Stimulated activated CD4-positive, alpha-beta T cell treated with anti-CD3 and anti-CD28 coated beads, Interleukin-12 subunit alpha, Interleukin-12 subunit beta, amount 100 ng/mL, for 24 hours (primary cell): ENCODE results near the gene SNX3.
"Not testable (repeated sequence)": the region's sequence is repeated elsewhere in the genome, so short reads cannot be mapped to it uniquely, and the experiment has no call there.

Experiments
- DNase-seq, 2 experiments: peaks; one replicate each; pipeline ENCODE4 v3.0.0-alpha.2; 2020; ENCODE audit warnings: low read depth in 2 of 2

Gene SNX3

DNA sequence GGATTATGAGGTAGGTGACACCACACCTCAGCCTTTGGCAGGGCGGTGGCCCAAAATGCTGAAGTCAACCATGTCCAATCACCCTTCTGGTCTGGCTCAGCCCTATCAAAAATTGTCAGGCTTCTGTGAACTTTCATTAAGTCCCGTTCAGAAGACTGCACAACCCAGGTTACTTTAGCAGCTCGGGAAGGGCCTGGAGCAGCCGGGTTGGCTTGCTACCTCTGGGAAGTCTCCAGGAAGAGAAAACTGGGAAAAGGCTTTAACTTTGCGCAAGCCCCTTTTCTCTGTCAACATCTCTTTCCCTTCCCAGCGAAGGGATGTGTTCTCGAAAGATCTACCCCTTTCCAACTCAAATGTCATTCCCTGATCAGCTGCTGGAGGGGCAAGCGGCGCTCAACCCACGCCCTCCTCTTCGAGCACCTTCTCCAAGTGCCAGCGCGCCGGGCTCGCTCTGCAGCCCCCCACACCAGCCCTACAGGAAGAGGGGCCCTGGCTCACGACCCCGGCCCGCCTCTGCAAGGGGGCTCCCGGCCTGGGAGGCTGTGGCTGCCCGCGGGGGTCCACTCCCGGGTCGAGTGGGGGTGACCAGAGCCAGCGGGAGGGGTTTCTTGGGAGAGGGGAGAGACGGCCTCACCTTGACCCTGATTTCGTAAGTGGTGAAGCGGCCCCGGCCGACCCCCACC lies 573 bp downstream of the SNX3 start:
- DNase-seq = no peak

DNA sequence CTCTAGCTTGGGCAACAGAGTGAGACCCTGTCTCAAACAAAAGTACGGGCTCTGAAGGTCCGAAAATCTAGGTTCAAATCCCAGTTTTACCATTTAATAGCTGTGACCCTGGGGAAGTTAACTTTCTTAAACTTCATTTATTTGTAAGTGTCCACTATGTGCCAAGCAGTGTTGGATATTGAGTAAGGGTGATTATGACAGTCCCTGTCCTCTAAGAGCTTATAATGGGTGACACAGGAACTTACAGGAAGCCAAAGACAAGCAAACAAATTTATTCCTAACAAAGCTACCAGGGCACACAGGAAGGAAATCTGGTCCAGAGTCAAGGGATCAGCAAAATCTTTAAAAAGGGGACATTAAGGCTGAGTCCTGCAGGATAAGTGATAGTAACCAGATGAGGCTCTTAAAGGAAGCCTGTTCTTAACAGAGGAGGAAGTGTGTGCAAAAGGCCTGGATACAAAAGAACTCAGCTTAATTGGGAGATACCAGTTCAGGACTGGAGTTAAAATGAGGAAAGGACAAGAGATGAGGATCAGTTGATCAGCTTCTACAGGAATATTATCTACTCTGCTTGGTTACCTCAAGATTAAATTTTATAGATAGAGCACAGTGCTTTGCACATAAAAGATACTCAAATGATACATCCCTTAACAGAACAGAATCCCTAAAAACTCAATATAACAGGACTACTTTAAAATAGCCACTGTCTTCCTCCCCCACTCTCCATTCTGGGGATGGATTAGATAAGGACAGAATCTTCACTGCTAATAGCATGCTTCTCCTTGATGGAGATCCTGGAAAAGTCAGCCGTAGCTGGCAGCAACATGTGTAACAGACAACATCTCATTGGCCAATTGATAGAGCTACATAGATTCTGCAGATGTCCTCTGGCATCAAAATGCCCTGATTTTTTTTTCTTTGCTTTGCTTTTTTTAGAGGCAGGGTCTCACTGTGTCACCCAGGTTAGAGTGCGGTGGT lies 6.1 kb downstream of the SNX3 start:
- no peak for DNase-seq

DNA sequence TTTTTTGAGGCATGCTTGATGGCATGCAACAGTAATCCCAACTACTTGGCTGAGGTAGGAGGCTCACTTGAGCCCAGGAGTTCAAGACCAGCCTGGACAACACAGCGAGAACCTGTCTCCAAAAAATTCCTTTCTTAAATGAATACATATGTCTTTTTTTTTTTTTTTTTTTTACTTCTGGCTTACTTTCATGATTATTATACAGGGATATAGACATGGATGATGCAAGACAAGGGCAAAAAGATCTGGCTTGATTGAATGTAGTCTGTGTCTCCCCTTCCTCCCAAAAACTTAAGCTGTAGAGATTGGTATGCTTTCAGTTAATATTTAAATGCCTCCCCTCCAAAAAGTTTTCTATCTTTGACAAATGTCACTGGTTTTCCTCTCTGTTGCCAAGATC lies 7.6 kb downstream of the SNX3 start:
- no peak for DNase-seq

DNA sequence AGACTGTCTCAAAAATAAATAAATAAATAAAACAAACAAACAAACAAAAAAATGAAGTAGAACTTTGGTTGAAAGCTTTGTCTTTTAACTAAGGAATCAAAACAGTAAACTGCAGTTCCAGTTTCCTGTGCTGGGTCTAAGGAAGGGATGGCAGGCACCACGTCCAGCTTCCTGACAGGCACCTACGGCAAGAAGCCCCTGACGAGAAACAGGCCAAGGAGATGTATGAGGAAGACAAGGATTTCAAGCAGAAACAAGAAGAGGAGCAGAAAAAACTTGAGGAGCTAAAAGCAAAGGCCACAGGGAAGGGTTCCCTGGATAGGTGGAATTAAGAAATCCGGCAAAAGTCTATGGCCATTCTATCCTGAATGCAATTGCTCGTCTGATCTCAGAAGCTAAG lies 8.8 kb downstream of the SNX3 start:
- DNase-seq = no peak

DNA sequence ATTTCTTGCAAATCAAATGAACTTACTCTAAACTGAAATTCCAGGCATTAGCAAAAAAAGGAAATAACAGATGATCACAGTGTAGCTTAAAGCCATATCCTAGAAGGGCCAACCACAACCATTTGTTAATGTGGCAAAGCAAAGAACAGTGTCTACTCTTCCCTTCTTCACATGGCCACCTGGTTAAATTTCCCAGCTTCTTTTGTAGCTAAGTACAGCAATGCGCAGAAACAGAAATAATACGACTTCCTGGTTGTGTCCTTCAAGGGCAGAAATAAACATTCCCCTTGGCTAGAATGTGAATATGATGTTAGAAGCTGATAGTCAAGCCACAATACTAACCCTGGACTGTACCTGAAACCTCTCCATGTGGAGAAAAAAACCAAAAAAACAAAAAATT lies 9.6 kb downstream of the SNX3 start:
- no peak for DNase-seq

DNA sequence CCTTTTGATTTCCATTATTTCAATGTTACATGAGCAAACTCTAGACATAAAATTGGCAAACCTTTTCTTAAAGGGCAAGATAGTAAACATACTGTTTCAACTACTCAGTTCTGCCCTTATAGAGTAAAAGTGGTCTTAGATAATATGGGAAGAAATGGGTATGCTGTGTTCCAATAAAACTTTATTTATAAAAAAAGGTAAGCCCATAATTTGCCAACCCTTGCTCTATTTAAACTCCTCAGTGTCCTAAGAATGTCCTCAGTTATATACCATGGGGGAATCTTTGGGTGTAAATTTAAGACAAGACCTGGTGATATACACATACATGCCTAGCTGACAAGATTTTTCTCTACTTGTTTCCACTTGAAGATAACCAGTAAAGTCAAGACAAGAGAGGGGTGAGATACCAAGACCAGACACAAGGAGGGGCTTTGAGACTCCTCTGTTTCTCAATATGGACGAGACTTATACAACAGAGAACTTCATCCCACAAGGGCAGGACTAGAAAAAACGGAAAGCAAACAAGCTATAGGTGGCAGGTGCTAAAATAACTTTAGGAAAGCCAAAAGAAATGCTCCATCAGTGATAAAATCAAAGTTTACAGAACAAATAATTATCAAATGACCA lies 10.5 kb downstream of the SNX3 start:
- no peak for DNase-seq

DNA sequence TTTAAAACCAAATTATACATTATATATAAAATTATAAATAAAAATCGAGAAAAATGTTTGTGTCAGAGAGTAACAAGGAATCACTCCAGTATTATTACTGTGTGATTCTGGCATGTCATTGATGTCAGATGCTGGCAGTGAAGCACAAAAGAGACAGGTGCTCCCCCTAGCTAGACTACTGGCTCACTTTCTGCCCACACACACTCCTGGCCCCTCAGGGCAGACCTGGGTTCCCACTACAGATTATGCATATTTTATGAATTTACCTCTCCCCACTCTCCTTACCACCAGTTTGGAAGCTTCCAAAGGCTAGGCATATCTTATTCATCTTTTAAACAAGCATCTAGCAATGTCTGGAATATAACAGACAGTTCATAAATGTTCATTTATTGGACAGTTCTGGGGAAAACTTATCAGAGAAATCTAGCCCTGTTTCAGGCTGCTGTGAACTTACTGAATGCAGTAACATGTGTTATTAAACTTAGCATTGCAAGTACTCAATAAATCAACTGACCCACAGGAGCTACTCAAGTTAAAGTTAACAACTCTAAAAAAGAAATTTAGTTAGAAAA lies 12.8 kb downstream of the SNX3 start:
- no peak for DNase-seq

DNA sequence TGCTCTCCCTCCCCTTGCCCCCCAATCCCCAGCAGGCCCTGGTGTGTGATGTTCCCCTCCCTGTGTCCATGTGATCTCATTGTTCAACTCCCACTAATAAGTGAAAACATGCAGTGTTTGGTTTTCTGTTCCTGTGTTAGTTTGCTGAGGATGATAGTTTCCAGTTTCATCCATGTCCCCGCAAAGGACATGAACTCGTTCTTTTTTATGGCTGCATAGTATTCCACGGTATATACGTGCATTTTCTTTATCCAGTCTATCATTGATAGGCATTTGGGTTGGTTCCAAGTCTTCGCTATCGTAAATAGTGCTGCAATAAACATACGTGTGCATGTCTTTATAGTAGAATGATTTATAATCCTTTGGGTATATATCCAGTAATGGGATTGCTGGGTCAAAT lies 15.7 kb downstream of the SNX3 start:
- DNase-seq = not testable (repeated sequence)

DNA sequence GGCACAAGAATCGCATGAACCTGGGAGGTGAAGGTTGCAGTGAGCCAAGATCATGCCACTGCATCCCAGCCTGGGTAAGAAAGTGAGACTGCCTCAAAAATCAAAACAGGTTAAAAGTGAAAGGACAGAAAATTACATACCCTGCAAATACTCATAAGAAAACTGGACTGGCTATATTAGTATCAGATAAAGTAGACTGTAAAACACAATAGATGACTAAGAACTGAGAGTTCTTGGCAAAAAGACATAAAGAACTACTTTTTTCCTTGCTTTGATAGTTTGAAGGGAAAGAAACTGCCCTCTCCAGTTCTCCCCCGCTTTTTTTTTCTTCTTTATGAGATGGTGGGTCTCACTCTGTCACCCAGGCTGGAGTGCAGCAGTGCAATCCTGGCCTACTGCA lies 17.0 kb downstream of the SNX3 start:
- DNase-seq = no peak

DNA sequence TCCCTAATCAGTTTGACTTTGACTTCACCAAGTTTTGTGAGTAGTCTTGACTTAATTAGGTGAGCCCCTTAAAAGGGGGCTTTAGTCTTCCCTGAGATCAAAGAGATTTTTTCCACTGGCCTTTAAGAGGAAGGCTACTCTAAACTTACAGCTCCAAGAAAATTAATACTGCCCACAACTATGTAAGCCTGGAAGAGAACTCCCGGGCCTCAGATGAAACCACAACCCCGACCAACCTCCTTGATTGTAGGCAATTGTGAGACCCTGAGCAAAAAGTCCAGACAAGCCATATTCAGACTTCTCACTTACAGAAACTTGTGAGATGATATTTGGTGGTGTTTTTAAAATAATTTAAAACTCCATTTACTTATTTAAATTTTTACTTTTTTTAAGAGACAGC lies 18.1 kb downstream of the SNX3 start:
- no peak for DNase-seq

DNA sequence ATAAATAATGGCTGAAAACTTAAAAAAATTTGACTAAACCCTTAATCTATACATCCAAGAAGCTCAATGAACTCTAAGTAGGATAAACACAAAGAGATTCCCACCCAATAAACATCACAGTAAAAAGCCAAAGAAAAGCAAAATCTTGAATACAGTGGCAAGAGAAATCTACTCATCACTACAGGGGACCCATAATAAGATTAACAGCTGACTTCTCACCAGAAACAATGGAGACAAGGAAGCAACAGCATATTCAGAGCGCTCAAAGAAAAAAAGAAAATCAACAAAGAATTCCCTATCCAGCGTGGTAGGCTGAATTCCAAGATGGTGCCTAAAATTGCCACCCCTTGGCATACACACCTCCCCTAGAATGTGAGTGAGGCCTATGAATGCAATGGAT lies 18.6 kb downstream of the SNX3 start:
- no peak for DNase-seq

DNA sequence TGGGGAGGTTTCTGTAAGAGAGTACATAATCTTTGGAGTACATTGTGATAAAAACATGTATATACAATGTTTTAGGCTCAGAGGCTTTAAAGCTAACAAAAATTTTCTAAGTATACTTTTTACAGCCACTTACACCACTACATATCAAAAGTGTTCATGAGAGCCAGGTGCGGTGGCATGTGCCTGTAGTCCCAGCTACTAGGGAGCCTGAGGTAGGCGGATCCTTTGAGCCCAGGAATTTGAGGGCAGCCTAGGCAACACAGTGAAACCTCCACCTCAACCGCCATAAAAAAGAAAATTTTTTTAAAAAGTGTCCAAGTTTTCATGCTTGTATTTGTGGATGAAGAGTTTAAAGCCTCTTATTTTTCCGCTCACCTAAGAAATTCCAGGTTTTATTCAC lies 22.5 kb downstream of the SNX3 start:
- DNase-seq = no peak

DNA sequence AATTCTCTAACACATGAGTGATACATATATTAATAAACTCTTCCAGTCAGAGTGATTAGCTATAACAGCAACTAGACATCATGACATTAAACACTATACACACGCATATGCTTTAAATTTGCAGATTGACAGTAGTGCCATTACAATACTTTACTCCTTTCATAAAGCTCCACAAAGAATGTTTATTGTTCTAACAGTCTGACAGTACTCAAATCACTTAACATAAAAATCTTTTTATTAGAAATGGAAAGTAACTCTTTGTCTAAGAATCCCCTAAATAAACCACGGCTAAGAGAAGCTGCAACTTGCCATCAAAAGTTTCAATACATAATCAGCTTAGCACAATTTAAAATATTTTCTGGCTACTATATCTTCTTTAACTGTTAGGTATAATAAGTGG lies 24.0 kb downstream of the SNX3 start:
- no peak for DNase-seq

DNA sequence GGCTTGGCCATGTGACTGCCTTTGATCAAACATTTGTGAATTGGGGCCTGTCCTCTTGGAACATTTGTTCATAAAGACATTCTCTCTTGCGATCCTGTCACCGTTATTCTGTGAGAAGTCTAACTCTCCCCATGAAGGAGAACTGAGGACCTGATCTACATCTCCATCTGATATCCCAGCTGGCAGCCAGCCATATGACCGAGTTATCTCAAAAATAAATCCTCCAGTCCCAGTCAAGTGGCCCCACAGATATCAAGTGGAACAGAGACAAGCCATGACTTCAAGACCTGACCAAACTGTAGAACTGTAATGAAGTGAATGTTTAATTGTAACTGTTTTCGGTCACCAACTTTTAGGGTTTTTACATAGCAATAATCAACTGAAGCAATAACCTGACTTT lies 25.7 kb downstream of the SNX3 start:
- no peak for DNase-seq

DNA sequence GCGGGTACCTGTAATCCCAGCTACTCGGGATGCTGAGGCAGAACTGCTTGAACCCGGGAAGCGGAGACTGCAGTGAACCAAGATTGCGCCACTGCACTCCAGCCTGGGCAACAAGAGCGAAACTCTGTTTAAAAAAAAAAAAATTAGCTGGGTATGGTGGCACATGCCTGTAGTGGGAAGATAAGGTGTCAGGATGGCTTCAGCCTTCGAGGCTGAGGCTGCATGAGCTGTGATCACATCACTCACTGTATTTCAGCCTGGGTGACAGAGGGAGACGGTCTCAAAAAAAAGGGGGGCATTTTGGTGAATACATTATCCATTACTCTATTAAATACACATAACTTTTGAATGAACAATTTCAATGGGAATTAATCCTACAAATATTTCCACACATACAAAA lies 32.4 kb downstream of the SNX3 start:
- no peak for DNase-seq

DNA sequence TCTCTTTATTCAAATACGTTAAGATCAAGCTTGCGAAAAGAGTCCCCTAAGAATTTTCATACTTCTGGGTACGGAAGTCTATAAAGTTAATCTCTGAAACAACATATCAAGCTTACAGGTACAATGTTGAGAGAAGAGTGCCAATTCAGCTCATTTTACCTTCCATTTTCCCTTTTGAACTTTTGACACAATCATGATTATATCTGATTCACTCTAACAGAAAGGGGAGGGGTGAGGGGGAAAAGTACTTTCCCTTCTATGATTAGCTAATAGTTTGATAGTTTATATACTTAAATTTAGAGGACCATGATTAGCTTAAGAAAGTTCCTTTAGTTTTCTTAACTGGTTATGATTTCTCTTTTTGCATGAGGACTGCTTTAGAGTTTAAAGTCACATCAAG lies 33.5 kb downstream of the SNX3 start:
- no peak for DNase-seq

DNA sequence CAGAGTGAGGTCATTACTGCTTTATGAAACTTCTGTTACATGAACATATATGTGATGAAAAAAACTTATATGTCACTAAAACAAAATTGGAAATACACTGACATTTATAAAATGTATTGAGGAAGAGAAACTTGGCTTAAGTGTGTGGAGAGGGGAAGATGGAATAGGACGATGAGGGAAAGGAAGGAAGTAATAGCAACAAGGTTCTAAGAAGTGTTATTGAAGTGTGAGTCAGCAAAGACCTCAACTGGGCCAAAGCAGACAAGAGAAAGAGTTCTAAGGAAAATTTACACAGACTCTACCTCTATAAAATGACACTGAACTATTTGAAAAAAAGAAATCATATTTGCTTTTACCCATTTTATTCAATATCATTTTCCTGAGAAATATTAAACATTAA lies 38.3 kb downstream of the SNX3 start:
- no peak for DNase-seq

DNA sequence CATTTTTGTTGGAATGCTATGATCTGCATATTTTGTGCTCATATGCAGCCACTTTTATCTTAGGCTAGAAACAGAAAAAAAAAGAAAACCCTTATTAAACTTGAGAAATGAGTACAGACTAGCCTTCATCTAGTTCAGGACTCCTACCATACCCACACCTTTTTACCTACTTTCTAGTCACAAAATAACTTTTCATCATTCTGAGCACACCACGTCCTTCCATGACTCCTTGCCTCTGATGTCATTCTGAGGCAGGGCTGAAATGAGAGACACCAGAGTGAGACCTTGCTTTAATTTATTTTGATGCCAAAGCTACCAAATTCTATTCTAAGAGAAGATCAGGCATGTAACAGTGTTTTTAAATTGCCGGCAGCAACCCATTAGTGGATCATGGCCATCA lies 38.8 kb downstream of the SNX3 start:
- no peak for DNase-seq

DNA sequence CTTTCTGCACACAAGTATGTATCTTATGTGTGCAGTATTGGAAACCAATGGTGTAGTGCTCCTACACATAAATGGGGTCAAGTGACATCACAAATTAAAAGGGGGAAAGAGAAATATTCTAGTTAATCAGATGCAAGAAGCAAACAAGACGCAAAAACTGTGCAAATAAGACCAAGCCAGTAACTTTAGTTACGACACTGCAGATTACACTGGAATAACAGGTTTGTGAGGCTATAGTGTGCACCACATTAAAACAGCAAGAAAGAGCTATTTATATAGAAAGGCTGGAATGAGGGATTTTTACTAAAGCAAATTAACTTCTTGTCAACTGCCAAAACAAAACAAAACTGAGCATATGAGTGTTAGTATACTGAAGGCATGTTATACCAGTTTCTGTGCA lies 49.2 kb downstream of the SNX3 start:
- no peak for DNase-seq

DNA sequence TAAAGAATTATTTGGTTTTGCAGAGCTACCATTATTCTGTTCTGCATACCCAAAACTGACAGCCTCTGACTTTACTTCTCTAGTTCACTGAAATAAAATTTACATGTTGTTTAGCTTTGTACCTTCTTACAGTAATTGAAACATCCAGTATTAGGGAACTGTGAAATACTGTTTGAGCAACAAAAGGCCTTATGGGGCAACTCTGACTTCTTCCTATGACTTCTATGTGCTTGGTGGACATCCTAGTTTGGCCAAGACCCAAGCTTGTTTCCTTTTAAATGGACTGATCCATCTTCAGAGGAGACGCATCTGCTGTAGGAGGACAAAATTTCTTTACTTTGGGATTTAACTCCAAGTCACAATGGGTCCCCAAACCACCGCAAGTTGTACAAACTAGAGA lies 50.3 kb downstream of the SNX3 start:
- DNase-seq = no peak

DNA sequence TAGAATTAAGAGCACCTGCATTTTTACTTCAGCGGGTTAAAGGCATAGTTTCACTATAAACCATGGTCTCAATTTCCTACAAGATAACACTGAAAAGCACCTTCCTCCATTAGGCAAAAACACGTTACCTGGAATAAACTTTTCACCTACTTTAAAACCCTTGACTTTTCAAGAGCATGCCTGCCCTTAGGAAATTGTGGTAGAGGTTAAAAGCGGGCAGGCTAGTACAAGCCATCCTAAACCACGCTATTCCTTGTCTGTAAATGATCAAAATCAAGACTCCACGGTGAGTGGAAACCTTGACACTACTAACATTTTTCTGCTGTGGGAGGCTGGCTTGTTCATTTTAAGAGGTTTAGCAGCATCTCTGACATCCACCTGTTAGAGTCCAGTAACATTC lies 51.1 kb downstream of the SNX3 start:
- no peak for DNase-seq

DNA sequence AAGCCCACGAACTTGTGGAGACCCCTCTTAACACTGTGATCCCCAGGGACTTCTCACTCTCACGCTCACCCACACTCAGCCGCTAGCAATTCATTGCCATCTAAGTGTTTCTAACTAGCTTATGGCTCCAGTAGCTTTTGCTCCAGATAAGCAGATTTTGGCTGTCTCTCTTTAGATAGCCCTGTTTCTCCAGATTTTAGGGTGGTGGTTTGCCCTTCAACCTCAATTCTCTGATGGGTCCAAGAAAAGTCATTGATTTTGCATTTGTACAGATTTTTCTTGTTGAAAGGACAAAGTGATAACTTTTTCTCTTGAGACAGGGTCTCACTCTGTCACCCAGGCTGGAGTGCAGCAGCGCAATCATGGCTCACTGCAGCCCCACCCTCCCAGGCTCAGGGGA lies 53.8 kb downstream of the SNX3 start:
- DNase-seq = no peak
